ENCODE results near the gene UBXN10.

Gene UBXN10

GRCh38 chr1:20200966-20201365 is 15.1 kb downstream of the UBXN10 start:
- no peak overlapping the region for H3K4me3 ChIP-seq (ENCODE audit: insufficient read depth, low read depth, low read length)
- no peaks in the 10 kb centered on the region for H3K4me1 ChIP-seq (ENCODE audit: control insufficient read depth, insufficient read depth, low read length)
- H3K36me3 ChIP-seq (ENCODE audit: control insufficient read depth, insufficient read depth, low read length), result no peaks in the 10 kb centered on the region
- WGBS, 2 experiments, result 86 to 91% methylated on average over 2 of the region's 2 CpGs
- no peak overlapping the region for H3K27ac ChIP-seq (ENCODE audit: insufficient read depth, low read depth, low read length, poor library complexity, severe bottlenecking)
- H3K9me3 ChIP-seq (ENCODE audit: control insufficient read depth, low read length), result no peaks in the 10 kb centered on the region
- H3K27me3 ChIP-seq (ENCODE audit: control insufficient read depth, insufficient read depth, low read length, poor library complexity, severe bottlenecking), result no peaks in the 10 kb centered on the region

- no peaks in the 10 kb centered on the region for H3K4me1 ChIP-seq (ENCODE audit: control insufficient read depth, insufficient read depth, low read length)
- H3K9me3 ChIP-seq (ENCODE audit: control insufficient read depth, low read length), result no peaks in the 10 kb centered on the region
- H3K36me3 ChIP-seq (ENCODE audit: control insufficient read depth, insufficient read depth, low read length), result no peaks in the 10 kb centered on the region
- no peak overlapping the region for H3K27ac ChIP-seq (ENCODE audit: insufficient read depth, low read depth, low read length, poor library complexity, severe bottlenecking)
- 92 to 94% methylated on average over 5 of the region's 5 CpGs for WGBS, 2 experiments
- H3K27me3 ChIP-seq (ENCODE audit: control insufficient read depth, insufficient read depth, low read length, poor library complexity, severe bottlenecking), result no peaks in the 10 kb centered on the region
- H3K4me3 ChIP-seq (ENCODE audit: insufficient read depth, low read depth, low read length), result no peak overlapping the region
Observed at GRCh38 chr1:20202166-20202565, 16.3 kb downstream of the UBXN10 start.

GRCh38 chr1:20207546-20207945 is 21.6 kb downstream of the UBXN10 start:
- Histone ChIP-seq H3K9me3 (ENCODE audit: control insufficient read depth, low read length) (no peaks in the 10 kb centered on the region), H3K36me3 (ENCODE audit: control insufficient read depth, insufficient read depth, low read length) (no peaks in the 10 kb centered on the region), H3K27me3 (ENCODE audit: control insufficient read depth, insufficient read depth, low read length, poor library complexity, severe bottlenecking) (no peaks in the 10 kb centered on the region), H3K27ac (ENCODE audit: insufficient read depth, low read depth, low read length, poor library complexity, severe bottlenecking) (no peak overlapping the region), H3K4me1 (ENCODE audit: control insufficient read depth, insufficient read depth, low read length) (no peaks in the 10 kb centered on the region), H3K4me3 (ENCODE audit: insufficient read depth, low read depth, low read length) (no peak overlapping the region)
- 92 to 93% methylated on average over 4 of the region's 4 CpGs for WGBS, 2 experiments

GRCh38 chr1:20209471-20209870 is 23.6 kb downstream of the UBXN10 start:
- H3K4me3 ChIP-seq (ENCODE audit: insufficient read depth, low read depth, low read length), result no peak overlapping the region
- H3K4me1 ChIP-seq (ENCODE audit: control insufficient read depth, insufficient read depth, low read length), result no peaks in the 10 kb centered on the region
- no peaks in the 10 kb centered on the region for H3K36me3 ChIP-seq (ENCODE audit: control insufficient read depth, insufficient read depth, low read length)
- H3K27ac ChIP-seq (ENCODE audit: insufficient read depth, low read depth, low read length, poor library complexity, severe bottlenecking), result no peak overlapping the region
- 78 to 80% methylated on average over 4 of the region's 4 CpGs for WGBS, 2 experiments
- H3K27me3 ChIP-seq (ENCODE audit: control insufficient read depth, insufficient read depth, low read length, poor library complexity, severe bottlenecking), result peaks cover 4% of the 10 kb centered on the region
- H3K9me3 ChIP-seq (ENCODE audit: control insufficient read depth, low read length), result no peaks in the 10 kb centered on the region

- Histone ChIP-seq H3K9me3 (ENCODE audit: control insufficient read depth, low read length) (no peaks in the 10 kb centered on the region), H3K4me1 (ENCODE audit: control insufficient read depth, insufficient read depth, low read length) (no peaks in the 10 kb centered on the region), H3K27me3 (ENCODE audit: control insufficient read depth, insufficient read depth, low read length, poor library complexity, severe bottlenecking) (peaks cover 12% of the 10 kb centered on the region), H3K27ac (ENCODE audit: insufficient read depth, low read depth, low read length, poor library complexity, severe bottlenecking) (no peak overlapping the region), H3K36me3 (ENCODE audit: control insufficient read depth, insufficient read depth, low read length) (no peaks in the 10 kb centered on the region), H3K4me3 (ENCODE audit: insufficient read depth, low read depth, low read length) (no peak overlapping the region)
- 96% methylated on average over 10 of the region's 10 CpGs for WGBS, 2 experiments
Observed at GRCh38 chr1:20210736-20211460, 25.0 kb downstream of the UBXN10 start.

GRCh38 chr1:20211511-20211931 is 25.6 kb downstream of the UBXN10 start:
- WGBS, 2 experiments, result 70 to 72% methylated on average over 4 of the region's 4 CpGs
- Histone ChIP-seq H3K36me3 (ENCODE audit: control insufficient read depth, insufficient read depth, low read length) (no peaks in the 10 kb centered on the region), H3K9me3 (ENCODE audit: control insufficient read depth, low read length) (no peaks in the 10 kb centered on the region), H3K4me3 (ENCODE audit: insufficient read depth, low read depth, low read length) (no peak overlapping the region), H3K27me3 (ENCODE audit: control insufficient read depth, insufficient read depth, low read length, poor library complexity, severe bottlenecking) (peaks cover 12% of the 10 kb centered on the region), H3K27ac (ENCODE audit: insufficient read depth, low read depth, low read length, poor library complexity, severe bottlenecking) (no peak overlapping the region), H3K4me1 (ENCODE audit: control insufficient read depth, insufficient read depth, low read length) (no peaks in the 10 kb centered on the region)

GRCh38 chr1:20212085-20212684 is 26.3 kb downstream of the UBXN10 start:
- Histone ChIP-seq H3K9me3 (ENCODE audit: control insufficient read depth, low read length) (no peaks in the 10 kb centered on the region), H3K27me3 (ENCODE audit: control insufficient read depth, insufficient read depth, low read length, poor library complexity, severe bottlenecking) (peaks cover 12% of the 10 kb centered on the region)
- WGBS, 2 experiments, result 79 to 80% methylated on average over 11 of the region's 11 CpGs

GRCh38 chr1:20212685-20213331 is 26.9 kb downstream of the UBXN10 start:
- no peak overlapping the region for H3K4me3 ChIP-seq (ENCODE audit: insufficient read depth, low read depth, low read length)
- no peak overlapping the region for H3K27ac ChIP-seq (ENCODE audit: insufficient read depth, low read depth, low read length, poor library complexity, severe bottlenecking)
- H3K36me3 ChIP-seq (ENCODE audit: control insufficient read depth, insufficient read depth, low read length), result no peaks in the 10 kb centered on the region
- H3K27me3 ChIP-seq (ENCODE audit: control insufficient read depth, insufficient read depth, low read length, poor library complexity, severe bottlenecking), result peaks cover 12% of the 10 kb centered on the region
- H3K9me3 ChIP-seq (ENCODE audit: control insufficient read depth, low read length), result no peaks in the 10 kb centered on the region
- 25 to 27% methylated on average over 21 of the region's 21 CpGs for WGBS, 2 experiments
- no peaks in the 10 kb centered on the region for H3K4me1 ChIP-seq (ENCODE audit: control insufficient read depth, insufficient read depth, low read length)

More at GRCh38 chr1:20212085-20212684, 26.3 kb downstream of the UBXN10 start:
- H3K4me3 ChIP-seq (ENCODE audit: insufficient read depth, low read depth, low read length), result no peak overlapping the region
- no peaks in the 10 kb centered on the region for H3K36me3 ChIP-seq (ENCODE audit: control insufficient read depth, insufficient read depth, low read length)
- H3K27ac ChIP-seq (ENCODE audit: insufficient read depth, low read depth, low read length, poor library complexity, severe bottlenecking), result no peak overlapping the region
- H3K4me1 ChIP-seq (ENCODE audit: control insufficient read depth, insufficient read depth, low read length), result no peaks in the 10 kb centered on the region

GRCh38 chr1:20215716-20216115 is 29.8 kb downstream of the UBXN10 start:
- Histone ChIP-seq H3K27ac (ENCODE audit: insufficient read depth, low read depth, low read length, poor library complexity, severe bottlenecking) (no peak overlapping the region), H3K27me3 (ENCODE audit: control insufficient read depth, insufficient read depth, low read length, poor library complexity, severe bottlenecking) (peaks cover 12% of the 10 kb centered on the region), H3K36me3 (ENCODE audit: control insufficient read depth, insufficient read depth, low read length) (no peaks in the 10 kb centered on the region), H3K4me3 (ENCODE audit: insufficient read depth, low read depth, low read length) (no peak overlapping the region), H3K4me1 (ENCODE audit: control insufficient read depth, insufficient read depth, low read length) (peaks cover 7% of the 10 kb centered on the region), H3K9me3 (ENCODE audit: control insufficient read depth, low read length) (no peaks in the 10 kb centered on the region)
- WGBS, 2 experiments, result 89 to 92% methylated on average over 5 to 6 of the region's 6 CpGs

- 86% methylated on average over 1 of the region's 1 CpG for WGBS, 2 experiments
- Histone ChIP-seq H3K9me3 (ENCODE audit: control insufficient read depth, low read length) (no peaks in the 10 kb centered on the region), H3K4me3 (ENCODE audit: insufficient read depth, low read depth, low read length) (no peak overlapping the region), H3K4me1 (ENCODE audit: control insufficient read depth, insufficient read depth, low read length) (peaks cover 7% of the 10 kb centered on the region), H3K27me3 (ENCODE audit: control insufficient read depth, insufficient read depth, low read length, poor library complexity, severe bottlenecking) (peaks cover 12% of the 10 kb centered on the region), H3K36me3 (ENCODE audit: control insufficient read depth, insufficient read depth, low read length) (no peaks in the 10 kb centered on the region), H3K27ac (ENCODE audit: insufficient read depth, low read depth, low read length, poor library complexity, severe bottlenecking) (no peak overlapping the region)
Observed at GRCh38 chr1:20216574-20216973, 30.7 kb downstream of the UBXN10 start.
